VCaP (cell line): Measurements from ENCODE around the gene APOH.
"Not testable (repeated sequence)": the region's sequence is repeated elsewhere in the genome, so short reads cannot be mapped to it uniquely, and the experiment has no call there.

Experiments used
- H3K27ac ChIP-seq: fragments of 450-650 bp; 2 replicates; pipeline ENCODE4 v1.5.1; 2017
- TF ChIP-seq, protein P1 (sequence below): fragments of 450-650 bp; conservative IDR thresholded peaks from 2 replicates; pipeline ENCODE4 v1.5.1; 2017; ENCODE audit warnings: mild to moderate bottlenecking, moderate library complexity

The APOH gene

DNA sequence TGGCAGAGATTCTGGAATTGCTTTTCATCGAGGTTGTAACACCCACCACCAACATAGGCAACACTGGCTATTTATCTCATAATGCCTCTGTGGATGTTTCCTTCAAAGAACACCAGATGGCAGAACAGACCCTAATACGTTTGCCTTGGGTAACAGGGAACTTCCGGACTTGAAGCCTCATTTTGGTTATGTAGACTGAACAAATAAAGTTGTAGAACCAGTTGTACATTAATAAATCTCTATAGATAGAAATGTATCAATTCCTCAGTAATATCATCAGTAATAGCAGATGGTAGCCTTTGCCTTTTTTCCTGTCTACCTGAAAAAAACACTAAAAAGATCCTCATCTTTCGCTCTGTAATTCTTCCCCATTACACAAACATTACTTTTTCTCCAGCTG, 25.9 kb upstream of the APOH start:
- peak overlapping the region; percentile 49 for H3K27ac ChIP-seq
- TF ChIP-seq, protein P1, sequence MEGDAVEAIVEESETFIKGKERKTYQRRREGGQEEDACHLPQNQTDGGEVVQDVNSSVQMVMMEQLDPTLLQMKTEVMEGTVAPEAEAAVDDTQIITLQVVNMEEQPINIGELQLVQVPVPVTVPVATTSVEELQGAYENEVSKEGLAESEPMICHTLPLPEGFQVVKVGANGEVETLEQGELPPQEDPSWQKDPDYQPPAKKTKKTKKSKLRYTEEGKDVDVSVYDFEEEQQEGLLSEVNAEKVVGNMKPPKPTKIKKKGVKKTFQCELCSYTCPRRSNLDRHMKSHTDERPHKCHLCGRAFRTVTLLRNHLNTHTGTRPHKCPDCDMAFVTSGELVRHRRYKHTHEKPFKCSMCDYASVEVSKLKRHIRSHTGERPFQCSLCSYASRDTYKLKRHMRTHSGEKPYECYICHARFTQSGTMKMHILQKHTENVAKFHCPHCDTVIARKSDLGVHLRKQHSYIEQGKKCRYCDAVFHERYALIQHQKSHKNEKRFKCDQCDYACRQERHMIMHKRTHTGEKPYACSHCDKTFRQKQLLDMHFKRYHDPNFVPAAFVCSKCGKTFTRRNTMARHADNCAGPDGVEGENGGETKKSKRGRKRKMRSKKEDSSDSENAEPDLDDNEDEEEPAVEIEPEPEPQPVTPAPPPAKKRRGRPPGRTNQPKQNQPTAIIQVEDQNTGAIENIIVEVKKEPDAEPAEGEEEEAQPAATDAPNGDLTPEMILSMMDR = peak; percentile 84

DNA sequence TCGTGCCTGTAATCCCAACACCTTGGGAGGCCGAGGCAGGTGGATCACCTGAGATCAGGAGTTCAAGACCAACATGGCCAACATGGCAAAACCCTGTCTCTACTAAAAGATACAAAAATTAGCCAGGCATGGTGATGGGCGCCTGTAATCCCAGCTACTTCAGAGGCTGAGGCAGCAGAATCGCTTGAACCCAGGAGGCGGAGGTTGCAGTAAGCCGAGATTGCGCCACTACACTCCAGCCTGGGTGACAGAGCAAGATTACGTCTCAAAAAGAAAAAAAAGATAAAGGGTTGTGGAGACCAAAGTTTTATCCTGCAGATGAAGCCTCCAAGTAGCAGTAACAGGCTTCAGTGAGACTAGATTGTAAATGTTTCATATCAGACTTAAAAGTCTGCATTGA, 24.2 kb upstream of the APOH start:
- not testable (repeated sequence) for H3K27ac ChIP-seq

DNA sequence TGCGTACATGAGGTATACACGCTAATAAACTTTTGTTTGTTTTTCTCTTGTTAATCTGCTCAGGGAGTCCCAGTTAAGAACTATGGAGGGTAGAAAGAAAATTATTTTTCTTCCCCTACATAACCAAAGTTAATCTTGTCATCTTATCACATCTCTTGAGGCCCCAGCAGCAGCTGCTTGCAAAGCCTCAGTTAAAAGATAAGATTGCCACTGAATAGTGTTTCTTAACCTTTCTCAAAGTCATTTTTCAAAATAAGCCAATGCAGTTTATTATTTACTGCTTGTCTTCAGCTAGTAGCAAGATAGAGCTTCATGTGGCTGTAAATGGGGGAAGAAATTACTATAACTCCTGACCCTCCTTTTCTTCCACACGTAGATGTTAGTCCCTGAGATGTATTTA, 21.5 kb upstream of the APOH start:
- TF ChIP-seq, protein P1 = no peak
- peak overlapping the region; percentile 32 for H3K27ac ChIP-seq

DNA sequence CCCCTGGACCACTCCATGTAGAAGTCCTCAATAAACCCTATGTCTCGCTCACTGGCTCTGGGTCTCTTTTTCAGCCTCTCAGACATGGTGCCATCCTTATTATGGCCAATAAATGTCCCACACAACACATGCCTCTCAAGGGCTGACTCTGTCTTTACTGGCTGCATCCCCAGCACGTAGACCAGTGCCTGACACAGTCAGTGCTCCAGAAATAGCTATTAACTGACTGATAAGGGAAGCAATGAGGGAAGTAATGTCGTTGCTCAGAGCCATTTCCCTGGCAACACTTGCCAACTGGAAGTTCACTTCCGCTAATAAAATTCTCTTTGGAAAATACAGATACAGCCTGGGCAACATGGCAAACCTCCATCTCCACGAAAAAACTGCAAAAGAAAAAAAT, 19.1 kb upstream of the APOH start:
- no peak overlapping the region for H3K27ac ChIP-seq
- TF ChIP-seq, protein P1 = no peak

DNA sequence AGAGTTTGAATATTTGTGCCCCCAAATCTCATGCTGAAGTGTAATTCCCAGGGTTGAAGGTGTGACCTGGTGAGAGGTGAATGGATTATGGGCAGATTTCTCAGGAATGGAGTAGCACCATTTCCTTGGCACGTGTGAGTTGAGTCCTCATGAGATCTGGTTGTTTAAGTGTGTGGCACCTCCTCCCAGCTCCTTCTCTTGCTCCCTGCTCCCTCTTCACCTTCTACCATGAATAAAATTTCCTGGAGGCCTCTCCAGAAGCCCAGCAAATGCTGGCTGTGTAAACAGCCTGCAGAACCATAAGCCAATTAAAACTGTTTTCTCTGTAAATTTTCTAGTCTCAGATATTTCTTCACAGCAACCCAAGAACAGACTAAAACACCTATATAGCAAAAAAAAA, 12.6 kb upstream of the APOH start:
- TF ChIP-seq, protein P1 = no peak

DNA sequence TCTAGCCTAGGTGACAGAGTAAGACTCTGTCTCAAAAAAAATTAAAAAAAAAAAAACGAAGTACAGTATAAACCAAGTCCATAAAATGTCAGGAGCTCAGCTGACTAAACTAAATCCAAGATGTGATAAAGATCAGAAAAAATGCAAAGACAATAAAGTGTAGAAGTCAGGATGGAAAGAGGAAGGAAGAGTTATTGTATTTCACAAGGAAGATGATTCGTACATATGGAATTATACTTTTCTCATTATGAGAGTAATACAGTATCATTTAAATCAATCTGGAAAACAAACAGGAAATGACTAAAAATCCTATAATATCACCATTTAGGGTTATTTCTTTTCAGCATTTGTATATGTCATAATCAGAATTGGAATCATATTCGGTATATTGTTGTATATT, 11.4 kb upstream of the APOH start:
- H3K27ac ChIP-seq = no peak overlapping the region
- TF ChIP-seq, protein P1 = no peak

More for the DNA sequence above, 12.6 kb upstream of the APOH start:
- H3K27ac ChIP-seq = peak overlapping the region; percentile 27; the same call in 1 of the 2 replicates

DNA sequence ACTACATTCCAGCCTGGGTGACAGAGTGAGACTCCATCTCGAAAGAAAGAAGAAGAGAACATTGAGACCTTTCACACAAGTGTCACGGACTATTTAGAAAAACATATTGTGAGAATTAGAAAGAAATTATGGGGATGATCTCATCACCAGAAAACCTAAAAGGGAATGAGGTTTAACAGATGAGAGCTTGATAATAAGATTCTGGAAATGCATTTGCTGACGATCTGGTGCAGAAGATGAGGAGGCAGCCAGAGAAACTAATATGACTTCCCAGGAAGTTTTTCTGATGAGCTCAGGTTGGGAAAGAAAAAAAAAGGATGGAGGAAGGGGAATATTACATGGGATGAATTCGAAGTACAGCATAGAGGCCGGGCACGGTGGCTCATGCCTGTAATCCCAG, 10.8 kb upstream of the APOH start:
- TF ChIP-seq, protein P1 = no peak
- H3K27ac ChIP-seq = no peak overlapping the region

DNA sequence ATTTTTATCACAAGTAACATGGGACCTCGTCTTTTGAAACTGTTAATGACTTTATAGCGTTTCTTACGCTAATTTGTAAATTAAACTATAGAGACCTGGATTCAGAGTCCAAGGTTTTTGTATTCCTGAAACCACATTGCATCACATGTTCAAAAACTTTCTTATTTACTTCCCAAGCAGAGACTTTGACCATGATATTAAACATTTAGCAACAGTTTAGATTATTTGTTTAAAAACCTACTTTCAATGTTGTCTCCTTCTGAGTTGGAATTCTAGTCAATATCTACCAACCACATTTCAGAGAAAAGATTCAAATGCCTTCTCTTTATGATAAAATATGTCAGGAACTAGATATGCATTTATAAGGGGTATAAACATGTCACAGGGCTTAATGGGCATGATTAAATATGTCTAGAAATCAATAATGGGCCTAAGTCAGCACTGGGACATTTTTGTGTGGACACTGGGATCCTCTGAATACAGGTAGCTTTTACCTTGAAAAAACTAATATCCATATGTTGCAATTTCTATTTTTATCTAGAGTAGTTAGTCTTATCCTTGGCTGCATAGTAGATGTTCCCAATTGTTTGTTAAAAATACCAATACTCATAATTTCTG, 6.3 kb upstream of the APOH start:
- H3K27ac ChIP-seq = no peak overlapping the region
- TF ChIP-seq, protein P1 = no peak
